ENCODE data around the gene RPL39L. TPM values are rescaled to one million over a fixed set of nuclear protein-coding genes. Genes with fewer than 3 reads are reported as not detected.
A peak's percentile ranks its signal among the peaks of the same experiment; 100 is the strongest.
"Not testable (repeated sequence)": the region's sequence is repeated elsewhere in the genome, so short reads cannot be mapped to it uniquely, and the experiment has no call there.

RPL39L gene
- total RNA-seq, 6 donors from 2014 or later = 1.6 to 8.2 (median 4.8) TPM

GRCh38 chr3:187145149-187145895 lies 6.0 kb upstream of the RPL39L start:
- H3K27me3 ChIP-seq = no peaks in the 10 kb centered on the region
- H3K36me3 ChIP-seq = no peaks in the 10 kb centered on the region
- no peaks in the 10 kb centered on the region for H3K4me1 ChIP-seq
- ATAC-seq (ENCODE audit: low FRiP score in 2 of 2) (no peak), DNase-seq (no peak)
- no peak overlapping the region for H3K27ac ChIP-seq
- H3K9me3 ChIP-seq = peaks cover 0 to 7% (median 5%) of the 10 kb centered on the region in 4 donors
- no peak overlapping the region for H3K4me3 ChIP-seq
- 90 to 98% methylated on average over 3 of the region's 3 CpGs for WGBS, 2 donors
- TF ChIP-seq POLR2A (IDR thresholded peaks at IDR 0.05) = no peak

- H3K4me3 ChIP-seq = peak overlapping the region in 3 of 4 donors; percentile 47 to 54 (median 50)
- TF ChIP-seq POLR2A (IDR thresholded peaks at IDR 0.05) (no peak), CTCF (IDR thresholded peaks at IDR 0.05) (no peak), EP300 (IDR thresholded peaks at IDR 0.05) (no peak), POLR2AphosphoS5 (IDR thresholded peaks at IDR 0.05) (no peak)
- no peaks in the 10 kb centered on the region for H3K27me3 ChIP-seq
- H3K4me1 ChIP-seq = peaks cover 3 to 15% (median 6%) of the 10 kb centered on the region in 4 donors
- ATAC-seq (ENCODE audit: low FRiP score in 2 of 2) (no peak), DNase-seq (no peak)
- peak overlapping the region in 1 of 4 donors; percentile 75 for H3K27ac ChIP-seq
- peaks cover 0 to 1% (median 0%) of the 10 kb centered on the region in 4 donors for H3K9me3 ChIP-seq
- WGBS, 2 donors = 26 to 29% methylated on average over 3 of the region's 3 CpGs
- H3K36me3 ChIP-seq = no peaks in the 10 kb centered on the region
These were observed 578 bp upstream of the RPL39L start for GRCh38 chr3:187139895-187140253.

- TF ChIP-seq POLR2AphosphoS5 (IDR thresholded peaks at IDR 0.05) (no peak), CTCF (IDR thresholded peaks at IDR 0.05) (no peak), EP300 (IDR thresholded peaks at IDR 0.05) (no peak), POLR2A (IDR thresholded peaks at IDR 0.05) (no peak)
- WGBS, 2 donors = 80 to 88% methylated on average over 4 of the region's 4 CpGs
- Histone ChIP-seq H3K4me1 (peaks cover 3 to 15% (median 6%) of the 10 kb centered on the region in 4 donors), H3K27ac (no peak overlapping the region), H3K9me3 (no peaks in the 10 kb centered on the region), H3K27me3 (no peaks in the 10 kb centered on the region), H3K36me3 (no peaks in the 10 kb centered on the region), H3K4me3 (no peak overlapping the region)
- DNase-seq (no peak), ATAC-seq (ENCODE audit: low FRiP score in 2 of 2) (no peak)
These were observed 2.4 kb downstream of the RPL39L start for GRCh38 chr3:187136936-187137335.

GRCh38 chr3:187136337-187136736 lies 3.0 kb downstream of the RPL39L start:
- H3K27me3 ChIP-seq = no peaks in the 10 kb centered on the region
- H3K4me3 ChIP-seq = no peak overlapping the region
- no peaks in the 10 kb centered on the region for H3K36me3 ChIP-seq
- 92 to 97% methylated on average over 1 of the region's 1 CpG for WGBS, 2 donors
- no peak for ATAC-seq (ENCODE audit: low FRiP score in 2 of 2)
- peaks cover 3 to 15% (median 6%) of the 10 kb centered on the region in 4 donors for H3K4me1 ChIP-seq
- TF ChIP-seq POLR2A (IDR thresholded peaks at IDR 0.05) (no peak), POLR2AphosphoS5 (IDR thresholded peaks at IDR 0.05) (no peak), EP300 (IDR thresholded peaks at IDR 0.05) (no peak), CTCF (IDR thresholded peaks at IDR 0.05) (no peak)
- H3K27ac ChIP-seq = no peak overlapping the region
- no peaks in the 10 kb centered on the region for H3K9me3 ChIP-seq
- DNase-seq = no peak

- 93 to 99% methylated on average over 11 of the region's 11 CpGs for WGBS, 2 donors
- not testable (repeated sequence) for H3K36me3 ChIP-seq; ATAC-seq (ENCODE audit: low FRiP score in 2 of 2); H3K27me3 ChIP-seq; DNase-seq; H3K4me3 ChIP-seq; H3K27ac ChIP-seq; H3K9me3 ChIP-seq
- peaks cover 3 to 15% (median 10%) of the 10 kb centered on the region in 4 donors for H3K4me1 ChIP-seq
These were observed 4.1 kb downstream of the RPL39L start for GRCh38 chr3:187135172-187135690.

- DNase-seq; H3K27me3 ChIP-seq; H3K4me3 ChIP-seq; H3K4me1 ChIP-seq; ATAC-seq (ENCODE audit: low FRiP score in 2 of 2); H3K27ac ChIP-seq; H3K9me3 ChIP-seq; H3K36me3 ChIP-seq: not testable (repeated sequence)
- 59 to 70% methylated on average over 2 of the region's 2 CpGs for WGBS, 2 donors
These were observed 6.1 kb downstream of the RPL39L start for GRCh38 chr3:187133181-187133580.

Data from upper lobe of left lung (tissue), 6 donors.